OCI-LY7 (cell line): ENCODE results near the gene CTNNA1.
"Not testable (repeated sequence)": the region's sequence is repeated elsewhere in the genome, so short reads cannot be mapped to it uniquely, and the experiment has no call there.

Source experiments
- EZH2phosphoT487 ChIP-seq: fragments of 200-600 bp; sonication (generic); IDR thresholded peaks from 2 replicates; pipeline ENCODE4 v1.6.1; 2018; ENCODE audit warnings: low read depth, borderline replicate concordance, mild to moderate bottlenecking, mixed run types, antibody characterized with exemption, low read length, moderate library complexity, mixed read lengths
- TF ChIP-seq, protein P1 (sequence below): fragments of 200-600 bp; sonication (generic); conservative IDR thresholded peaks from 2 replicates; pipeline ENCODE4 v1.5.1; 2014; ENCODE audit warnings: mild to moderate bottlenecking, antibody characterized with exemption, low read length, moderate library complexity, mixed read lengths

DNA sequence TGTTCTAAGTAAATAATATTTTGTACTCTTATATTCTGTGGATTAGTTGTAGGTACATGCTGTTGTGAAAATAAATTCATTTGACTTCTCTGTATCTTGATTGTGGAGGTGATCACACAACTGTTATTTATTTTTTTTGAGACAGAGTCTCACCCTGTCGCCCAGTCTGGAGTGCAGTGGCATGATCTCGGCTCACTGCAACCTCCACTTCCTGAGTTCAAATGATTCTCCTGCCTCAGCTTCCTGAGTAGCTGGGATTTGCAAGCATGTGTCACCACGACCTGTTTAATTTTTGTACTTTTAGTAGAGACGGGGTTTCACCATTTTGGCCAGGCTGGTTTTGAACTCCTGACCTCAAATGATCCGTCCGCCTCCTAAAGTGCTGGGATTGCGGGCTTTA is 7.9 kb downstream of the CTNNA1 start:
- TF ChIP-seq, protein P1, sequence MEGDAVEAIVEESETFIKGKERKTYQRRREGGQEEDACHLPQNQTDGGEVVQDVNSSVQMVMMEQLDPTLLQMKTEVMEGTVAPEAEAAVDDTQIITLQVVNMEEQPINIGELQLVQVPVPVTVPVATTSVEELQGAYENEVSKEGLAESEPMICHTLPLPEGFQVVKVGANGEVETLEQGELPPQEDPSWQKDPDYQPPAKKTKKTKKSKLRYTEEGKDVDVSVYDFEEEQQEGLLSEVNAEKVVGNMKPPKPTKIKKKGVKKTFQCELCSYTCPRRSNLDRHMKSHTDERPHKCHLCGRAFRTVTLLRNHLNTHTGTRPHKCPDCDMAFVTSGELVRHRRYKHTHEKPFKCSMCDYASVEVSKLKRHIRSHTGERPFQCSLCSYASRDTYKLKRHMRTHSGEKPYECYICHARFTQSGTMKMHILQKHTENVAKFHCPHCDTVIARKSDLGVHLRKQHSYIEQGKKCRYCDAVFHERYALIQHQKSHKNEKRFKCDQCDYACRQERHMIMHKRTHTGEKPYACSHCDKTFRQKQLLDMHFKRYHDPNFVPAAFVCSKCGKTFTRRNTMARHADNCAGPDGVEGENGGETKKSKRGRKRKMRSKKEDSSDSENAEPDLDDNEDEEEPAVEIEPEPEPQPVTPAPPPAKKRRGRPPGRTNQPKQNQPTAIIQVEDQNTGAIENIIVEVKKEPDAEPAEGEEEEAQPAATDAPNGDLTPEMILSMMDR, result not testable (repeated sequence)
- not testable (repeated sequence) for TF ChIP-seq EZH2phosphoT487
